MCF 10A (cell line): ENCODE data around the gene OR4K14. TPM values are rescaled to one million over a fixed set of nuclear protein-coding genes. Genes with fewer than 3 reads are reported as not detected.
"Not testable (repeated sequence)": the region's sequence is repeated elsewhere in the genome, so short reads cannot be mapped to it uniquely, and the experiment has no call there.

Source experiments
- BruUV-seq: library from RNA; stranded (reverse); fragments of 400-500 nt; replicated peaks from 2 replicates; lab custom pipeline; 2021; lab: Mats Ljungman, UMichigan
- CTCF ChIA-PET: fragments of 300-600 bp; sonication (Branson Sonifier 250); formaldehyde crosslinking; extraction: SDS; loops from one replicate; lab custom pipeline; 2021; ENCODE audit warnings: antibody characterized with exemption, inconsistent platforms; lab: Yijun Ruan, JAX
- POLR2A ChIA-PET: fragments of 300-600, 350-650 bp; sonication (Branson Sonifier 250); formaldehyde crosslinking; extraction: SDS; loops from one replicate; lab custom pipeline; 2020; ENCODE audit warnings: antibody characterized with exemption, inconsistent platforms; lab: Yijun Ruan, JAX
- DNase-seq: peaks from one replicate; pipeline ENCODE4 v3.0.0-alpha.2; 2018; ENCODE audit not compliant: unreplicated experiment
- H3K27ac Mint-ChIP-seq: one replicate; pipeline ENCODE4 v1.8.0; 2022; ENCODE audit warnings: mild to moderate bottlenecking, low read depth, mixed read lengths; ENCODE audit not compliant: unreplicated experiment
- H3K27me3 Mint-ChIP-seq: one replicate; pipeline ENCODE4 v1.8.0; 2022; ENCODE audit warnings: mixed read lengths; ENCODE audit not compliant: insufficient read depth, unreplicated experiment
- H3K36me3 Mint-ChIP-seq: one replicate; pipeline ENCODE4 v1.8.0; 2022; ENCODE audit warnings: mild to moderate bottlenecking, moderate library complexity, mixed read lengths; ENCODE audit not compliant: insufficient read depth, unreplicated experiment
- H3K4me1 Mint-ChIP-seq: one replicate; pipeline ENCODE4 v1.8.0; 2022; ENCODE audit warnings: mixed read lengths; ENCODE audit not compliant: insufficient read depth, unreplicated experiment
- H3K4me3 Mint-ChIP-seq: one replicate; pipeline ENCODE4 v1.8.0; 2022; ENCODE audit warnings: mild to moderate bottlenecking, moderate library complexity, mixed read lengths; ENCODE audit not compliant: unreplicated experiment
- H3K9me3 Mint-ChIP-seq: one replicate; pipeline ENCODE4 v1.8.0; 2022; ENCODE audit warnings: mixed read lengths; ENCODE audit not compliant: unreplicated experiment
- CTCF ChIP-seq: fragments of 200-600 bp; IDR thresholded peaks from one replicate; pipeline ENCODE4 v1.8.0; 2022; ENCODE audit warnings: antibody characterized with exemption, mild to moderate bottlenecking; ENCODE audit not compliant: unreplicated experiment
- intact Hi-C: fragments of 100-400 bp; cut with micrococcal nuclease; formaldehyde crosslinking; loops from 2 replicates; pipeline ENCODE4 v1.14.1; 2022
- total RNA-seq: library from RNA; stranded (reverse); gene quantifications from 2 replicates; pipeline ENCODE4 v1.2.3, GENCODE V29; 2022

Gene OR4K14
- total RNA-seq, 1 experiment from 2014 or later, result not detected

GRCh38 chr14:19974844-19975243 lies 44.3 kb downstream of the OR4K14 start:
- peaks cover 33% of the 10 kb centered on the region for H3K27me3 Mint-ChIP-seq
- no peaks in the 10 kb centered on the region for H3K36me3 Mint-ChIP-seq
- intact Hi-C loops, result no loop called here
- no peaks in the 10 kb centered on the region for H3K9me3 Mint-ChIP-seq
- no TSS peak for BruUV-seq
- no peak for TF ChIP-seq CTCF
- DNase-seq, result no peak
- H3K27ac Mint-ChIP-seq, result no peak overlapping the region
- CTCF ChIA-PET, result no interaction called here
- POLR2A ChIA-PET, result no interaction called here
- H3K4me3 Mint-ChIP-seq, result no peak overlapping the region
- H3K4me1 Mint-ChIP-seq, result no peaks in the 10 kb centered on the region

GRCh38 chr14:19969735-19970134 lies 49.4 kb downstream of the OR4K14 start:
- POLR2A ChIA-PET, H3K4me1 Mint-ChIP-seq, intact Hi-C loops, CTCF ChIA-PET, H3K9me3 Mint-ChIP-seq, H3K36me3 Mint-ChIP-seq, BruUV-seq, H3K4me3 Mint-ChIP-seq, DNase-seq, H3K27ac Mint-ChIP-seq: not testable (repeated sequence)
- H3K27me3 Mint-ChIP-seq, result peaks cover 40% of the 10 kb centered on the region

Other genes with a start within 250 kb of the OR4K14 start
- gene OR4M1, start 245.8 kb downstream of the OR4K14 start, total RNA-seq, result not detected in 2 replicates
- gene OR4N2, start 215.5 kb downstream of the OR4K14 start, total RNA-seq, result not detected in 2 replicates
- not detected in 2 replicates for gene OR4K2, start 144.2 kb downstream of the OR4K14 start, total RNA-seq
- gene OR4K5, start 98.7 kb downstream of the OR4K14 start, total RNA-seq, result not detected in 2 replicates
- not detected in 2 replicates for gene OR4K1, start 88.4 kb downstream of the OR4K14 start, total RNA-seq
- not detected in 2 replicates for gene OR4K15, start 43.7 kb downstream of the OR4K14 start, total RNA-seq
- not detected in 2 replicates for gene OR4Q2, start 17.1 kb downstream of the OR4K14 start, total RNA-seq
- gene OR4K13, start 16.7 kb upstream of the OR4K14 start, total RNA-seq, result not detected in 2 replicates
- not detected in 2 replicates for gene OR4L1, start 40.7 kb upstream of the OR4K14 start, total RNA-seq
- not detected in 2 replicates for gene OR4K17, start 91.4 kb upstream of the OR4K14 start, total RNA-seq
- gene OR4N5, start 119.5 kb upstream of the OR4K14 start, total RNA-seq, result not detected in 2 replicates
- gene OR11G2, start 171.6 kb upstream of the OR4K14 start, total RNA-seq, result not detected in 2 replicates
- gene OR11H6, start 204.4 kb upstream of the OR4K14 start, total RNA-seq, result not detected in 2 replicates
- gene OR11H7, start 209.7 kb upstream of the OR4K14 start, total RNA-seq, result not detected in 2 replicates
- gene OR11H4, start 220.0 kb upstream of the OR4K14 start, total RNA-seq, result not detected in 2 replicates